NCI-H1436 (cell line): ENCODE data around the gene TRAPPC6A.

Source experiments
- DNase-seq: peaks from one replicate; lab custom pipeline; 2025; lab: John Stamatoyannopoulos, UW

Gene TRAPPC6A

GRCh38 chr19:45163751-45164460, 14.1 kb downstream of the TRAPPC6A start:
- DNase-seq: no peak

GRCh38 chr19:45163156-45163555, 14.9 kb downstream of the TRAPPC6A start:
- DNase-seq: no peak

- no peak for DNase-seq
These were observed 15.4 kb downstream of the TRAPPC6A start for GRCh38 chr19:45162608-45163143.

GRCh38 chr19:45161738-45162607, 16.1 kb downstream of the TRAPPC6A start:
- DNase-seq: no peak

- DNase-seq: no peak
These were observed 16.9 kb downstream of the TRAPPC6A start, which contains the start of gene NKPD1 for GRCh38 chr19:45160870-45161737. Gene NKPD1 (minus strand): TSS chr19:45160982. CDS start chr19:45160150, 832 bp downstream.

- DNase-seq: no peak
These were observed 18.1 kb downstream of the TRAPPC6A start for GRCh38 chr19:45159971-45160324.

GRCh38 chr19:45159210-45159970, 18.6 kb downstream of the TRAPPC6A start:
- DNase-seq: no peak

- DNase-seq: no peak
These were observed 19.4 kb downstream of the TRAPPC6A start for GRCh38 chr19:45158503-45159209.

- no peak for DNase-seq
These were observed 21.3 kb downstream of the TRAPPC6A start for GRCh38 chr19:45156751-45157150.

GRCh38 chr19:45156011-45156630, 21.9 kb downstream of the TRAPPC6A start:
- DNase-seq: no peak

GRCh38 chr19:45154064-45154827, 23.8 kb downstream of the TRAPPC6A start:
- DNase-seq: no peak

GRCh38 chr19:45153339-45154063, 24.5 kb downstream of the TRAPPC6A start:
- DNase-seq: no peak

- no peak for DNase-seq
These were observed 25.3 kb downstream of the TRAPPC6A start for GRCh38 chr19:45152504-45153338.

GRCh38 chr19:45151821-45152503, 26.1 kb downstream of the TRAPPC6A start:
- DNase-seq: no peak

GRCh38 chr19:45151320-45151719, 26.7 kb downstream of the TRAPPC6A start:
- DNase-seq: no peak

- DNase-seq: no peak
These were observed 27.2 kb downstream of the TRAPPC6A start for GRCh38 chr19:45150751-45151281.

GRCh38 chr19:45150180-45150579, 27.9 kb downstream of the TRAPPC6A start:
- no peak for DNase-seq
